GM18505 (cell line): ENCODE results near the gene LAMTOR4.

ENCODE experiments used
- ATAC-seq: cut with Tn5 transposase; IDR thresholded peaks from one replicate; pipeline ENCODE4 v1.9.1; 2021; ENCODE audit not compliant: unreplicated experiment
- POLR2A ChIP-seq: IDR thresholded peaks from 4 replicates; pipeline ENCODE4 v1.6.1; 2011; ENCODE audit warnings: borderline replicate concordance; ENCODE audit not compliant: insufficient read depth, insufficient read length; ENCODE audit errors: extremely low read depth

Gene LAMTOR4

GRCh38 chr7:100111914-100112313 is 36.8 kb upstream of the LAMTOR4 start:
- ATAC-seq: no peak
- TF ChIP-seq POLR2A: no peak

GRCh38 chr7:100115026-100115425 is 33.7 kb upstream of the LAMTOR4 start:
- TF ChIP-seq POLR2A: no peak
- no peak for ATAC-seq

- no peak for TF ChIP-seq POLR2A
- no peak for ATAC-seq
Measured at GRCh38 chr7:100118388-100119071, 30.2 kb upstream of the LAMTOR4 start.

- TF ChIP-seq POLR2A: peak; percentile 91
- peak; percentile 74 for ATAC-seq
Measured at GRCh38 chr7:100119072-100119969, 29.4 kb upstream of the LAMTOR4 start, which contains the start of the genes CNPY4 and TAF6. CNPY4 (plus strand) TSS chr7:100119634; CDS start chr7:100119745, 111 bp downstream. TAF6 (minus strand) TSS chr7:100119358; CDS start chr7:100114209, 5,149 bp downstream.

DNA sequence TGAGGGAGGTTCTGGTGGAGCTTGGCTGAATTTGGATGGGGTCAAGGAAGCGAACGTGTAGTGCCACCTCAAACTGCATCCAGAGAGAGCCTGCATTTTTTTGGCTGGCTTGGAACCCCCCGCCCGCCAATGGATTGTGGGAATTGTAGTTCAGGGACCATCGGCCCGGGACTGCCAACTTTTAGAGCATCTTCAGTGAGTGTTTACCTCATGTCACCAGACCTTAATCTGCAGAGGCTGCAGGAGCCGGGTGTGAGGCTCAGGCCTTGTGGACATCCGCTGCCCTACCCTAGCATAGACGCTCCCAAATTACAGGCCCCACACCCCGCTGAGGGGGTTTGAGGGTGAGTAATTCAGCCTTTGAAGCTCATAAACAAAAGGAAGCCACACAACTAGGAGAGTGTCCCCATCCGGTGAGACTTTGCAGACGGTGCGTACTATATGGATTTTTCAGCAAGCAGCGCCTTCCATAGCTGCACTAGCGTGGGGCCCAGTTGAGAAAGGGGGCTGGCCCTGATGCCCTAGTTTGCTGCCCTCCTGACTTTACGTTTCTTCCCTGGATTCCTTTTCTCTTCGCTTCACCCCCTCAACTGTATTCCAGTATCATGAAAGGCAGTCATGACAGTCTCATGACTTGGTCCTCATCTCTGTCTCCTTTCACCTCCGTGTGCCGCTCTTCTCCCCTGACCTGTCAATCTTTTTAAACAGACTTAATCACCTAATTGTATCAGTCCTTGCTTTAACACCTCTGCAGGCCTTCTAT is 28.6 kb upstream of the LAMTOR4 start:
- peak; percentile 27 for ATAC-seq
- no peak for TF ChIP-seq POLR2A

DNA sequence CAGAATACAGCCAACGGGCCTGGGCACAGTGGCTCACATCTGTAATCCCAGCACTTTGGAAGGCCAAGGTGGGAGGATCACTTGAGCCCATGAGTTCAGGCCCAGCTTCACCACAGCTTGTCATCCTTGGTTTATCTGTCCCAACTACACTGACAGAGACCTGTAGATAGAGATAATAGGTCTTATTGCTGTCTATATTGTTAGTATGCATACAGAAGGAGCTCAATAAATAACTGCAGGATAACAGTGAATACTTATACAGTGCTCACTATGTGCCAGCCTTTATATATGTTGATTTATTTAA is 28.0 kb upstream of the LAMTOR4 start:
- TF ChIP-seq POLR2A: no peak
- ATAC-seq: no peak

DNA sequence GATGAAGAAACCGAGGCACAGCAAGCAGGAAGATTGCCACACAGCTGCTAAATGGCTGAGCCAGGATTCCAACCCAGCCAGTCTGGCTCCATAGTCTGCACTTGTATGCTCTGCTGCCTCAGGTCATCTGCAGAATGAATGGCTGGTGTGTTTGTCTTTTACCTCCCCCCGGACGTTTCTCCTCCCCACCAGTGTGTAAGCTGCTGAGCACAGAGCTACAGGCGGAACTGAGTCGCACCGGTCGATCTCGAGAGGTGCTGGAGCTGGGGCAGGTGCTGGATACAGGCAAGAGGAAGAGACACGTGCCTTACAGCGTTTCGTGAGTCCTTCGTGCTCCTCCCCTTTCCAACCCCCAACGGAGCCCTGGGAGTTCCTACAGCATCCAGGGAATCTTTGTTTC is 26.7 kb upstream of the LAMTOR4 start:
- TF ChIP-seq POLR2A: no peak
- ATAC-seq: no peak

GRCh38 chr7:100122568-100122967 is 26.1 kb upstream of the LAMTOR4 start:
- TF ChIP-seq POLR2A: no peak
- no peak for ATAC-seq

DNA sequence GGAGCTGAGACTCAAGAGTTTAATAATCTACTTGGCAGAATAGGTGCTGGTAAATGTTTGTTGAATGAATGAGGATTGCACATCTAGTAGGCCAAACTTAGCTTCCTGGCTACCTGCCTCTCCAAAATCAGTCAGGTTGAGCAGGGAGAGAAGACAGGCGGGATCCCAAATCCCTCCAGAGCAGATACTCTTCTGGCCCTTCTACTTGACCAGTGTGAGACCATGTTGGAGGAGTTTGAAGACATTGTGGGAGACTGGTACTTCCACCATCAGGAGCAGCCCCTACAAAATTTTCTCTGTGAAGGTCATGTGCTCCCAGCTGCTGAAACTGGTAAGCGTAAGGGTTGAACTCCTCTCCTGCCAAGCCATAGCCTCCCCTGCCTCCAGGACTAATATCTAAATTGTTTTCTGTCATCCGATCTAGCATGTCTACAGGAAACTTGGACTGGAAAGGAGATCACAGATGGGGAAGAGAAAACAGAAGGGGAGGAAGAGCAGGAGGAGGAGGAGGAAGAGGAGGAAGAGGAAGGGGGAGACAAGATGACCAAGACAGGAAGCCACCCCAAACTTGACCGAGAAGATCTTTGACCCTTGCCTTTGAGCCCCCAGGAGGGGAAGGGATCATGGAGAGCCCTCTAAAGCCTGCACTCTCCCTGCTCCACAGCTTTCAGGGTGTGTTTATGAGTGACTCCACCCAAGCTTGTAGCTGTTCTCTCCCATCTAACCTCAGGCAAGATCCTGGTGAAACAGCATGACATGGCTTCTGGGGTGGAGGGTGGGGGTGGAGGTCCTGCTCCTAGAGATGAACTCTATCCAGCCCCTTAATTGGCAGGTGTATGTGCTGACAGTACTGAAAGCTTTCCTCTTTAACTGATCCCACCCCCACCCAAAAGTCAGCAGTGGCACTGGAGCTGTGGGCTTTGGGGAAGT is 24.2 kb upstream of the LAMTOR4 start:
- no peak for ATAC-seq
- TF ChIP-seq POLR2A: no peak

DNA sequence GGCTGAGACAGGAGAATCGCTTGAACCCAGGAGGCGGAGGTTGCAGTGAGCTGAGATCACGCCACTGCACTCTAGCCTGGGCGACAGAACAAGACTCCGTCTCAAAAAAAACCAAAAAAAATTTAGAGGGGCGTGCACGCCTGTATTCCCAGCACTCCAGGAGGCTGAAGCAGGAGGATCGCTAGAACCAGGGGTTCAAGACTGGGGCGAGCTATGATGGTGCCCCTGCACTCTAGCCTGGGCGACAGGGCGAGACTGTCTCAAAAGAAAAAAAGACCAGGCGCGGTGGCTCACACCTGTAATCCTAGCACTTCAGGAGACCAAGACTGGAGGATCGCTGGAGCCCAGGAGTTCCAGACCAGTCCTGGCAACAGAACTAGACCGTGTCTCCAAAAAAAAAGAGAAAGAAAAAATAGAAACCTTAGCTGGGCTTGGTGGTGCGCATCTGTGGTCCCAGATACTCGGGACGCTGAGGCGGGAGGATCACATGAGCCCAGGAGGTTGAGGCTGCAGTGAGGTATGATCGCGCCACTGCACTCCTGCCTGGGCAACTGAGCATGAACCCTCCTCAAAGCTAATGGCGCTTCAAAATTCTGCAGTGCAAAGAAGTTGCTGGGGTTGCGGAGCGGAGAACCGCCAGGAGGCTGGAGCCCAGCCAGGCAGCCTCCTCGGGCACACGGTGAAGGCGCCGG is 22.3 kb upstream of the LAMTOR4 start:
- ATAC-seq: no peak

DNA sequence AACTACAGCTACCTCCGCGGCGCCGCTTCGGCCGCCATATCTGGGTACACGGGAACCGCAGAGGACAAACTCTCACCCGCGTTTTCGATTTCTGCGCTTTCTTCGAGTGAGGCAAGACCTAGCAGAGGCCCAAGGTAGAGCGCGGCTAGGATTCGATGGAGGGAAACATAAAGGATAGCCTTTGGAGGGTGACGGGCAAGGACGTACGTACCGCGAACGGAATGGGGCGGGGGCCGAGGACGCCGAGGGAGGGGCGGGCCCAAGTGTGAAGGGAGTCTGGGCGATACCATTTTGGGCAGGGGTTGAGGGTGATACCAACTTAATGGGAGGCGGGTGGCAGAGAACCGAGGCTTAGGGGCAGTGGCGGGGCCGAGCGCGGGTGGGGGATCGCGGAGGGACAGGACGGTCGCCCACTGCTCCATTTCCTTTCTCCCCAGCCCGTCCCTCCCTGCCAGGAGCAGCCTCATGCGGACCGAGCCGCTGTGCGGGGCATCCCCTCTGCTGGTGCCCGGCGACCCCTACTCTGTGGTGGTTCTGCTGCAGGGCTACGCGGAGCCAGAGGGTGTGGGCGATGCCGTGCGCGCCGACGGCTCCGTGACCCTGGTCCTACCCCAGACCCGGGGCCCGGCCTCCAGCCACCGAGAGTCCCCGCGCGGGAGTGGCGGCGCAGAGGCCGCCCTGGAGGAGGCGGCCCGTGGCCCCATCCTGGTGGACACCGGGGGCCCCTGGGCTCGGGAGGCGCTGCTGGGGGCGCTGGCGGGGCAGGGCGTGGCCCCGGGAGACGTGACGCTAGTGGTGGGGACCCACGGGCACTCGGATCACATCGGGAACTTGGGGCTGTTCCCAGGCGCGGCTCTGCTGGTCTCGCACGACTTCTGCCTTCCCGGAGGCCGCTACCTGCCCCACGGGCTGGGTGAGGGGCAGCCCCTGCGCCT is 21.5 kb upstream of the LAMTOR4 start, which contains the start of gene MBLAC1:
Gene MBLAC1 (plus strand): TSS at position 37 of the 935 bp plus-strand sequence. CDS start 429 bp downstream, at position 466.
- peak; percentile 81 for TF ChIP-seq POLR2A
- peak; percentile 63 for ATAC-seq

More for the DNA sequence above, 22.3 kb upstream of the LAMTOR4 start:
- TF ChIP-seq POLR2A: no peak
